Measurements from ENCODE around the gene RSPH6A. TPM values are rescaled to one million over a fixed set of nuclear protein-coding genes. Genes with fewer than 3 reads are reported as not detected.
A peak's percentile ranks its signal among the peaks of the same experiment; 100 is the strongest.

Gene RSPH6A
- polyA plus RNA-seq, 1 of the 3 experiments (the other 2 are of a cell fraction): 0.02 TPM

DNA sequence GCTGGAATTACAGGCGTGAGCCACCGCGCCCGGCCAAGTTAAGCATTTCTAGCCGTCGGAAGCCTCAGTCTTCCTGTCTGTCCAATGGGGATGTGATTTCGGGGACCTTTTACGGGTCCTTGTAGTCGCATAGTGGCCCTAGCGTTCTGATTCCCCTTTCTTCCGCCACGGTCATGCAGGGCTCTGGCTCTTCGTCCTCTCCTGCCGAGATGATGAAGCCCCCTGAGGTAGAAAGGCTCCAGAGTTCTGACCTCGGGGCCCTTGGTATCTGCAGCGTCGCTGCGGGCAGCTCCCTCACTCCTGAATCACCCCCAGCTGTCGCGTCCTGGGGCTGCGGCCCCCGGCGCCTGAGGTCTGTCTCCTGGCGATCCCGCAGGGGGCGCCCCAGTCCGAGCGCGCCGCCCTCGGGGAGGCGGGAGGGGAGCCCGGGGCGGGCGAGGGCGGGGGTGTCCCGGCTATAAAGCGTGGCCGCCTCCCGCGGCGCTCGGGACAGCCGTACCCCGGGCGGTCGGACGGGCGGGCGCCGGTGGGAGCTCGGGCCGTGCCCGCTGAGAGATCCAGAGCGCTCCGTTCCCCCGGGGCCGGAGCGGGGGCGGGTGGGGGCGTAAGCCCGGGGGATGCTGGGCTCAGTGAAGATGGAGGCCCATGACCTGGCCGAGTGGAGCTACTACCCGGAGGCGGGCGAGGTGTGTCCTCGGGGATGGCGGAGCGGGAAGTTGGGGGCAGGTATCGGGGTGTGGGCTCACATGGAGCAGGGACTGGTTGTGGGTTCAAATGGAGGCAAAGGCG, 48.9 kb upstream of the RSPH6A start, which contains the start of gene FOXA3:
Gene FOXA3, plus strand, starts transcription at position 487 of the 789 bp plus-strand sequence. Its CDS starts 131 bp downstream, at position 618.
- peaks cover 38% of the 10 kb centered on the region for H3K79me2 ChIP-seq (ENCODE audit: insufficient read depth)
- peaks cover 0 to 6% of the 10 kb centered on the region in 2 experiments; a peak in 2 of 4 replicates for H3K4me1 ChIP-seq (ENCODE audit: control insufficient read depth in 1 of 2, insufficient read depth in 2 of 2, low read depth in 1 of 2, low read length in 1 of 2)
- H3K4me3 ChIP-seq (ENCODE audit: low read depth in 2 of 2, low read length in 1 of 2): peak within 1 kb of the TSS; percentile 77 to 96
- H3K36me3 ChIP-seq (replicated peaks in 1 of 2; ENCODE audit: control insufficient read depth in 1 of 2, insufficient read depth in 2 of 2, low read length in 1 of 2): peaks cover 2 to 23% of the 10 kb centered on the region in 2 experiments
- CTCF ChIA-PET: interaction anchor here (0.9 to 12.2 kb wide), 18 partner anchors 9 to 153 kb away, joined by 3 to 121 read pairs (median 4); partner anchors contain the start of genes IRF2BP1, MYPOP and SIX5
- H3K27me3 ChIP-seq (ENCODE audit: insufficient read depth): peaks cover 19% of the 10 kb centered on the region; the same call in 1 of the 2 replicates
- POLR2A ChIA-PET: interaction anchor here (0.6 to 1.2 kb wide), 5 partner anchors 16 to 131 kb away, joined by 3 to 8 read pairs (median 4); partner anchors contain the start of genes CCDC61 and IRF2BP1
- H3K9me2 ChIP-seq: no peaks in the 10 kb centered on the region
- TF ChIP-seq, protein P1, sequence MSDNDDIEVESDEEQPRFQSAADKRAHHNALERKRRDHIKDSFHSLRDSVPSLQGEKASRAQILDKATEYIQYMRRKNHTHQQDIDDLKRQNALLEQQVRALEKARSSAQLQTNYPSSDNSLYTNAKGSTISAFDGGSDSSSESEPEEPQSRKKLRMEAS (IDR thresholded peaks at IDR 0.05; ENCODE audit: low read depth): no peak
- TF ChIP-seq TAF1 (IDR thresholded peaks at IDR 0.05; ENCODE audit: borderline replicate concordance, low read depth, low read length) (no peak), YY1 (IDR thresholded peaks at IDR 0.05; ENCODE audit: low read depth) (no peak), ELF1 (IDR thresholded peaks at IDR 0.05) (no peak), MEF2A (IDR thresholded peaks at IDR 0.05; ENCODE audit: borderline replicate concordance, low read depth) (no peak), RAD21 (IDR thresholded peaks at IDR 0.05; ENCODE audit: low read length) (peak; percentile 33; the same call in 1 of the 2 replicates)
- TF ChIP-seq, protein P2, sequence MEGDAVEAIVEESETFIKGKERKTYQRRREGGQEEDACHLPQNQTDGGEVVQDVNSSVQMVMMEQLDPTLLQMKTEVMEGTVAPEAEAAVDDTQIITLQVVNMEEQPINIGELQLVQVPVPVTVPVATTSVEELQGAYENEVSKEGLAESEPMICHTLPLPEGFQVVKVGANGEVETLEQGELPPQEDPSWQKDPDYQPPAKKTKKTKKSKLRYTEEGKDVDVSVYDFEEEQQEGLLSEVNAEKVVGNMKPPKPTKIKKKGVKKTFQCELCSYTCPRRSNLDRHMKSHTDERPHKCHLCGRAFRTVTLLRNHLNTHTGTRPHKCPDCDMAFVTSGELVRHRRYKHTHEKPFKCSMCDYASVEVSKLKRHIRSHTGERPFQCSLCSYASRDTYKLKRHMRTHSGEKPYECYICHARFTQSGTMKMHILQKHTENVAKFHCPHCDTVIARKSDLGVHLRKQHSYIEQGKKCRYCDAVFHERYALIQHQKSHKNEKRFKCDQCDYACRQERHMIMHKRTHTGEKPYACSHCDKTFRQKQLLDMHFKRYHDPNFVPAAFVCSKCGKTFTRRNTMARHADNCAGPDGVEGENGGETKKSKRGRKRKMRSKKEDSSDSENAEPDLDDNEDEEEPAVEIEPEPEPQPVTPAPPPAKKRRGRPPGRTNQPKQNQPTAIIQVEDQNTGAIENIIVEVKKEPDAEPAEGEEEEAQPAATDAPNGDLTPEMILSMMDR (IDR thresholded peaks at IDR 0.05): peak; percentile 60
- TF ChIP-seq, protein P3, sequence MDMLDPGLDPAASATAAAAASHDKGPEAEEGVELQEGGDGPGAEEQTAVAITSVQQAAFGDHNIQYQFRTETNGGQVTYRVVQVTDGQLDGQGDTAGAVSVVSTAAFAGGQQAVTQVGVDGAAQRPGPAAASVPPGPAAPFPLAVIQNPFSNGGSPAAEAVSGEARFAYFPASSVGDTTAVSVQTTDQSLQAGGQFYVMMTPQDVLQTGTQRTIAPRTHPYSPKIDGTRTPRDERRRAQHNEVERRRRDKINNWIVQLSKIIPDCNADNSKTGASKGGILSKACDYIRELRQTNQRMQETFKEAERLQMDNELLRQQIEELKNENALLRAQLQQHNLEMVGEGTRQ (IDR thresholded peaks at IDR 0.05; ENCODE audit: borderline replicate concordance, low read depth, low read length): no peak
- no peak within 1 kb of the TSS for H3K27ac ChIP-seq (ENCODE audit: low read depth in 2 of 2, low read length in 1 of 2)
- peak within 1 kb of the TSS; percentile 73 for H3K4me2 ChIP-seq
- peaks cover 19% of the 10 kb centered on the region for H3F3A ChIP-seq (replicated peaks; ENCODE audit: insufficient read depth)
- WGBS (ENCODE audit: low lambda C conversion rate): 9% methylated on average over 46 of the region's 71 CpGs
- H3K9ac ChIP-seq: no peak within 1 kb of the TSS
- H2AFZ ChIP-seq (ENCODE audit: low read depth): peak within 1 kb of the TSS; percentile 99
- no peaks in the 10 kb centered on the region for H4K20me1 ChIP-seq (ENCODE audit: insufficient read depth)
- H3K9me3 ChIP-seq: no peaks in the 10 kb centered on the region
- DNase-seq: peak; percentile 87

GRCh38 chr19:45863335-45863839, 48.3 kb upstream of the RSPH6A start:
- DNase-seq: no peak
- Histone ChIP-seq H3F3A (replicated peaks; ENCODE audit: insufficient read depth) (peaks cover 19% of the 10 kb centered on the region), H3K9me3 (no peaks in the 10 kb centered on the region), H4K20me1 (ENCODE audit: insufficient read depth) (no peaks in the 10 kb centered on the region), H3K9ac (no peak overlapping the region), H3K27me3 (ENCODE audit: insufficient read depth) (peaks cover 19% of the 10 kb centered on the region; the same call in 1 of the 2 replicates), H2AFZ (ENCODE audit: low read depth) (peak overlapping the region; percentile 99), H3K36me3 (replicated peaks in 1 of 2; ENCODE audit: control insufficient read depth in 1 of 2, insufficient read depth in 2 of 2, low read length in 1 of 2) (peaks cover 5 to 24% of the 10 kb centered on the region in 2 experiments), H3K27ac (ENCODE audit: low read depth in 2 of 2, low read length in 1 of 2) (no peak overlapping the region), H3K4me3 (ENCODE audit: low read depth in 2 of 2, low read length in 1 of 2) (peak overlapping the region; percentile 77 to 96), H3K79me2 (ENCODE audit: insufficient read depth) (peaks cover 44% of the 10 kb centered on the region), H3K4me1 (ENCODE audit: control insufficient read depth in 1 of 2, insufficient read depth in 2 of 2, low read depth in 1 of 2, low read length in 1 of 2) (peaks cover 0 to 6% of the 10 kb centered on the region in 2 experiments; a peak in 2 of 4 replicates), H3K4me2 (peak overlapping the region; percentile 73), H3K9me2 (no peaks in the 10 kb centered on the region)
- TF ChIP-seq, protein P1 (IDR thresholded peaks at IDR 0.05; ENCODE audit: low read depth): no peak
- 0 out of 2 replicates have a peak, but pooled peaks have one; percentile 65 for TF ChIP-seq ZBTB33 (IDR thresholded peaks at IDR 0.05; ENCODE audit: borderline replicate concordance, low read depth)
- TF ChIP-seq, protein P3 (IDR thresholded peaks at IDR 0.05; ENCODE audit: borderline replicate concordance, low read depth, low read length): no peak
- 12% methylated on average over 22 of the region's 22 CpGs for WGBS (ENCODE audit: low lambda C conversion rate)
- ChIA-PET POLR2A (interaction anchor here (0.6 to 1.1 kb wide), 5 partner anchors 18 to 192 kb away, joined by 3 to 8 read pairs (median 4); partner anchors contain the start of genes CCDC61 and IRF2BP1), CTCF (interaction anchor here (1.0 to 12.2 kb wide), 12 partner anchors 11 to 98 kb away, joined by 3 to 121 read pairs (median 5); partner anchors contain the start of genes IRF2BP1 and MYPOP)
